ENCODE results near the gene GZMM.

GZMM gene

DNA sequence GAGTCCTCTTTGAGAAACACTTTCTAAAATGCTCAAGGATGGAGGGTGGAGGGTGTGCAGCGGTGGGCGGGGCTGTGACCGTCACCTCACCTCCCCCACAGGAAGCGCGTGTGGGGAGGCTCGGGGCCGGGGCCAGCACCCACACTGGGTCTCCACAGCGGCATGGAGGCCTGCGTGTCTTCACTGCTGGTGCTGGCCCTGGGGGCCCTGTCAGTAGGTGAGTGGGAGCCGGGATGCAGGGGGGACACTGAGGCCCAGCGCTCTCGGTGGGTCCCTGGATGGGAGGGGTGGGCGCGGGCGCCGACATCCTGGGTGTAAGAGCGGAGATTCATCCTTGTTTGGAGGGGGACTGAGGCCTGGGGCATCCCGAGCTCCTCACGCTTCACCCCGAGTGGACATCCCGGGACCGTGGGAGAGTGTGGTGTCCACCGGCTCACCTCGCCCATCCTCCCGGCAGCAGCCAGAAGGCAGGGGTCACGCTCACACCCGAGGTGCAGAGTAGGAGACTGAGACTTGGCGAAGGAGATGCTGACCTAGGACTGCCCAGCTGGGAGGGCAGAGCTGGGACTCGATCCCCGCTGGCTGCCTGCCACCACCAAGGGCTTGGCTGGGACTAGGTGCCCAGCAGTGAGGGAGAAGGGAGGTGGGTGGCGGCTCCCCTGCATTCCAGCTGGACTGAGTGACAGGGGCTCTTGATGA, at the start of gene GZMM:
Gene GZMM (plus strand): TSS at position 144 of the 699 bp plus-strand sequence. CDS start 19 bp downstream, at position 163.
- no peak for DNase-seq (ENCODE audit: low spot score)

DNA sequence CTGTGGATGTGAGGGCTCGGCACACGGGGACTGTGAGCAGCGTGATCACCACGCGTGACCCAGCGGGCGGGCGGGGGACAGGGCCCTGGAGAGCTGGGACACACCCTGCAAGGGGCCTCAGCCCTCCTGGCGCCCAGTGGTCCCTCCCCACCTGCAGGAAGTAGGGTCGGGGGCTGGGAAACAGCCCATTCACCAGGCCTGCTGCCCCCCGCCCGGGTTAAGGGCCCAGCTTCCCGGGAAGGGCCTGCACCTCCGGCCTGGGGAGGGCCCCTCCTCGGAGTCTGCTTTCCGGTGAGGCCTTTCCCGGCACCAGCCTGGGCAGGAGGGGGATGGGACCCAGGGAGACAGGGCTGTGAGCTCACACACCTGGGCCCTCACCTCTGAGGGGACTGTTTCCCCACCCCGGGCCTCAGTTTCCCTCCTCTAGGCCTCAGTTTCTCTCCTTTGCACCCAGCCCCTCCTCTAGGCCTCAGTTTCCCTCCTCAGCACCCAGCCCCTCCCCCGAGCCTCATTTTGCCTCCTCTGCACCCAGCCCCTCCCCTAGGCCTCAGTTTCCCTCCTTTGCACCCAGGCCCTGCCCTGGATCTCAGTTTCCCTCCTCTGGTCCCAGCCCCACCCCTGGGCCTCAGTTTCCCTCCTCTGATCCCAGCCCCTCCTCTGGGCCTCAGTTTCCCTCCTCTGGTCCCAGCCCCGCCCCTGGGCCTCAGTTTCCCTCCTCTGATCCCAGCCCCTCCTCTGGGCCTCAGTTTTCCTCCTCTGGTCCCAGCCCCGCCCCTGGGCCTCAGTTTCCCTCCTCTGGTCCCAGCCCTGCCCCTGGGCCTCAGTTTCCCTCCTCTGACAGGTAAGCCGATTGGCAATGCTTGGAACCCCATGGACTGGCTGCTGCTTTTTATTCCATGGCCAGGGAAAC, 49.4 kb upstream of the GZMM start:
- DNase-seq (ENCODE audit: low spot score), result no peak

DNA sequence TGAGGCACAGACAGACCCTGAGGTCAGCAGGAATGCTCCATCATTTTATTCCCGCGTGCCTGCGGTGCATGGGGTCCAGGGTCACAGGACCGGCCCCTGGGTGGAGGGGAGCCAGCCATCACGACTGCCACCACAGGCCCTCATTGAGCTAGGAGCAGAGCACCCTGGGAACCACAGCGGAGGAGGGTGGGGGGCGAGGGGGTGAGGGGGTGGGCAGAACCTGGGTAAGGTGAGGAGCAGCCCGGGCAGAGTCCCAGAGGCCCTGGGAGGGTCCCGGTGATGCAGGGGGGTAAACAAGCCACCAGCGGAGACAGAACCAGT, 48.8 kb upstream of the GZMM start:
- DNase-seq (ENCODE audit: low spot score), result no peak

DNA sequence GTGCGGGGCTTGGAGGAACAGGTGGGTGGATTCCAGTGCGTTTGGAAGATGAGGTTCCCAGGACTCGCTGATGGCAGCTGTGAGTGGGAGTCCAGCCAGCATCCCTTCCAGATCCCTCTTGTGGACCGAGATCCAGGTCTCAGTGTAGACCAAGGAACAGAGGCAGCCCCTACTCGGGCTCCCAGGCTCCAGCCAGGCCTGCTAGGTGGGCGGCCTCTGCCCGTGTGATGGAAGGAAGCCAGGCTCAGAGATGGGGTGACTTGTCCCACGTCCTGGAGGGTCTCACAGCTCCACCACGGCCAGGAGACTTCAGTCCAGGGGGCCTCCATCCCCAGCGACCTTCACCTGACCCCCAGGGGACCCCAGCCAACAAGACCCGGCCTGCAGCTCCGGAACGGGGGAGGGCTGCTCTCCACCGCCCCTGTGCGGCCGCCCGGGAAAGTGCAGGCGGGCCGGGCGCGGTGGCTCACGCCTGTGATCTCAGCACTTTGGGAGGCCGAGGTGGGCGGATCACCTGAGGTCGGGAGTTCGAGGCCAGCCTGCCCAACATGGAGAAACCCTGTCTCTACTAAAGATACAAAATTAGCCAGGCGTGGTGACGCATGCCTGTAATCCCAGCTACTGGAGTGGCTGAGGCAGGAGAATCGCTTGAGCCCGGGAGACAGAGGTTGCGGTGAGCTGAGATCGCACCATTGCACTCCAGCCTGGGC, 48.3 kb upstream of the GZMM start:
- DNase-seq (ENCODE audit: low spot score), result peak; percentile 77

DNA sequence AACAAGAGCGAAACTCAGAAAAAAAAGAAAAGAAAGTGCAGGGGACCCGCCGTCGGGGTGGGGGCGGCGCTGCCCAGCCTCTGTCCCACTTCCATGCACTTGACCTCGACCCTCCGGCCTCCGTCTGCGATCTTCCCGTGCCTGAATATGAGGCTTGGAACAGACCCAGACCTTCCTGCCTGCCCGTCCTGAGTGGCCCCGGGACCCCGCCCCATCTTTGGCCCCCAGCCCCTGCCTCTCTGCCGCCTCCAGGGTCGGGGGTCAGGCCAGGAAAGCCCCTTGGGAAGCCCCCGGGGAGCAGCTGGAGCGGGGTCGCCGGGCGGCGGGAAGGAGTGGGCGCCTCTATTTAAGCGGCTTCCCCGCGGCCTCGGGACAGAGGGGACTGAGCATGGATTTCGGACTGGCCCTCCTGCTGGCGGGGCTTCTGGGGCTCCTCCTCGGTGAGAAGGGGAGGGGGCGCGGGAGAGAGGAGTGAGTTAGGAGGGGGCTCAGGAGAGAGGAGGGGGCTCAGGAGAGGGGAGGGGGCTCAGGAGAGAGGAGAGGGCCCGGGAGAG, 47.7 kb upstream of the GZMM start, which contains the start of gene MADCAM1:
Gene MADCAM1 (plus strand): TSS at position 375 of the 554 bp plus-strand sequence. CDS start 14 bp downstream, at position 389.
- no peak for DNase-seq (ENCODE audit: low spot score)

DNA sequence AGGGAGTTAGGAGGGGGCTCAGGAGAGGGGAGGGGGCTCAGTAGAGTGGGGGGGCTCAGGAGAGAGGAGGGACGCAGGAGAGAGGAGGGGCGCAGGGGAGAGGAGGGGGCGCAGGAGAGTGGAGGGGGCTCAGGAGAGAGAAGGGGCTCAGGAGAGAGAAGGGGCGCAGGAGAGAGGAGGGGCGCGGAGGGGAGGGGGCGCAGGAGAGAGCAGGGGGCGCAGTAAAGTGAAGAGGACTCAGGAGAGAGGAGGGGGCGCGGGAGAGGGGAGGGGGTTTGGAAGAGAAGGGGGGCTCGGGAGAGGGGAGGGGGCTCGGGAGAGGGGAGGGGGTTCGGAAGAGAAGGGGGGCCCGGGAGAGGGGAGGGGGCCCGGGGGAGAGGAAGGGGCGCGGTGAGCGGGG, 46.9 kb upstream of the GZMM start:
- DNase-seq (ENCODE audit: low spot score), result no peak

DNA sequence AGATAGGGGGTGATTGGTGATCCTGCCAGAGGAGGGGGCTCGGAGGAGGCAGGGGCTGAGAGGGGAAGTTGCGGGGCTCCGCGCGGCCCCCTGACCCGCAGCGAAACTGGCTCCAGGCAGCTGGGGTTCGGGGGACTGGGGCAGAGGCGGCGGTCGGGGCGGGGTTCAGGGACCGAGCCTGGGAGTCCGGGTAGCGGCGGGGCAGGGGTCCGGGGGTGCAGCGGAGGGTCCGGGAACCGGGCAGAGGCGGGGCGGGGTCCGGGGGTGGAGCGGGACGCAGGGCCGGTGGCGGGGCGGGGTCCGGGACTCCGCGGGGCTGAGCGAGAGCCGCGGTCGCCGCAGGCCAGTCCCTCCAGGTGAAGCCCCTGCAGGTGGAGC, 46.4 kb upstream of the GZMM start:
- DNase-seq (ENCODE audit: low spot score), result no peak

DNA sequence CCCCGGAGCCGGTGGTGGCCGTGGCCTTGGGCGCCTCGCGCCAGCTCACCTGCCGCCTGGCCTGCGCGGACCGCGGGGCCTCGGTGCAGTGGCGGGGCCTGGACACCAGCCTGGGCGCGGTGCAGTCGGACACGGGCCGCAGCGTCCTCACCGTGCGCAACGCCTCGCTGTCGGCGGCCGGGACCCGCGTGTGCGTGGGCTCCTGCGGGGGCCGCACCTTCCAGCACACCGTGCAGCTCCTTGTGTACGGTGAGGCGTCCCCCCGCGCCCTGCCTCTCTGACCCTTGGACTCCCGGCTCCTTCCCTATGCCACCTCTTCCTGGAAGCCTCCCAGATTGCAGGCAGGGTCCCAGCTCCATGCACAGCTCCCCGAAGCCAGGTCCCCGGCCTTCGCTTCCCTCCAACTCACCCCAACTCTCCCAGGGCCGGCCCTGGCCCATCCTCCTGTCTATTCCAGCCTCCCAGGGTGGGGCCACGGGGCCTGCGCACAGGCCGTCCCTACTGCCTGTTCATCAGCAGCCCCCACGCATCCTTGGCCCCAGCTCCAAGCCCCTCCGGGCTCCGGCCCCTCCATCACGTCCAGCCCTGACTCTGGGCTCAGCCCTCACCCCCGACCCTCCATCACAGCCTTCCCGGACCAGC, 45.9 kb upstream of the GZMM start:
- DNase-seq (ENCODE audit: low spot score), result no peak

DNA sequence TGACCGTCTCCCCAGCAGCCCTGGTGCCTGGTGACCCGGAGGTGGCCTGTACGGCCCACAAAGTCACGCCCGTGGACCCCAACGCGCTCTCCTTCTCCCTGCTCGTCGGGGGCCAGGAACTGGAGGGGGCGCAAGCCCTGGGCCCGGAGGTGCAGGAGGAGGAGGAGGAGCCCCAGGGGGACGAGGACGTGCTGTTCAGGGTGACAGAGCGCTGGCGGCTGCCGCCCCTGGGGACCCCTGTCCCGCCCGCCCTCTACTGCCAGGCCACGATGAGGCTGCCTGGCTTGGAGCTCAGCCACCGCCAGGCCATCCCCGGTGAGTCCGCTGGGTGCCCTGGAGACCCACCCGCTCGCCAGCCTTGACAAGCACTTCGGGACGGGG, 45.4 kb upstream of the GZMM start:
- DNase-seq (ENCODE audit: low spot score), result no peak

DNA sequence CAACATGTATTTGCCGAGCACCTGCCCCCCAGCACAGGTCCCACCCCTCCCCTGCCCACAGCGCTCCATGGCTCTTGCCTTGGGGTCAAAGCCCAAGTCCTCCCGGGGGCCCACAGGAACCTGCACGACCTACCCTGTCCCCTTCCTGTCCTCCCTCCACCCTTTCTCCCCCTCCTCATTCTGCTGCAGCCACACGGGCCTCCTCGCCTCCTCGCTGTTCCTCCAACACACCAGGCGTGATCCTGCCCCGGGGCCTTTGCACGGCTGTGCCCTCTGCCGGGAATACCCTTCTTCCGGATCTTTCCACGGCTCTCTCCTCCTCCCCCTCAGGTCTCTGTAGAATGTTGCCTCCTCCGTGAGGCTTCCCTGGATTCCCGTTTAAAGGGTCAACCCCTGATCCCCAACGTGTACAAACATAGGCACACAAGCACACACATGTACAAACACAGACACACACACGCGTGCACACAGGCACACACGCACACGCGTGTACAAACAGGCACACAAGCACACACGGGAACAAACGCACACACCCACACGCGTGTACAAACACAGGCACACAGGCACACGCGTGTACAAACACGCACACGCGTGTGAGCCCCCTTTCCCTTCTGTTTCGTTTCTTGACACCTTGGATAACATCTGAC, 44.8 kb upstream of the GZMM start:
- no peak for DNase-seq (ENCODE audit: low spot score)

DNA sequence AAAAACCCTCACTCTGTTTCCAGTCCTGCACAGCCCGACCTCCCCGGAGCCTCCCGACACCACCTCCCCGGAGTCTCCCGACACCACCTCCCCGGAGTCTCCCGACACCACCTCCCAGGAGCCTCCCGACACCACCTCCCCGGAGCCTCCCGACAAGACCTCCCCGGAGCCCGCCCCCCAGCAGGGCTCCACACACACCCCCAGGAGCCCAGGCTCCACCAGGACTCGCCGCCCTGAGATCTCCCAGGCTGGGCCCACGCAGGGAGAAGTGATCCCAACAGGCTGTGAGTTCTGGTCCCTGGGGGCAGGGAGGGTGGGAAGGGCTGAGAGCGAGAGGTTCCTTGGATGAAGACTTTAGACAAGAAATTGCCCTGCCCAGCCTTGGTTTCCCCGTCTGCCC, 42.2 kb upstream of the GZMM start:
- no peak for DNase-seq (ENCODE audit: low spot score)

DNA sequence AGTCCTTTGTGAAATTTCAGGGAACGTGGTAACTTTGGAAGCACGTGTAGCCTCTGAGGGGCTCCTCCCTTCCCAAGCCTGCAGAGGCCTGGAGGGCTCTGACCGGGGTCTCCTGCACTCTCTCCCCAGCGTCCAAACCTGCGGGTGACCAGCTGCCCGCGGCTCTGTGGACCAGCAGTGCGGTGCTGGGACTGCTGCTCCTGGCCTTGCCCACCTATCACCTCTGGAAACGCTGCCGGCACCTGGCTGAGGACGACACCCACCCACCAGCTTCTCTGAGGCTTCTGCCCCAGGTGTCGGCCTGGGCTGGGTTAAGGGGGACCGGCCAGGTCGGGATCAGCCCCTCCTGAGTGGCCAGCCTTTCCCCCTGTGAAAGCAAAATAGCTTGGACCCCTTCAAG, 39.2 kb upstream of the GZMM start:
- no peak for DNase-seq (ENCODE audit: low spot score)

DNA sequence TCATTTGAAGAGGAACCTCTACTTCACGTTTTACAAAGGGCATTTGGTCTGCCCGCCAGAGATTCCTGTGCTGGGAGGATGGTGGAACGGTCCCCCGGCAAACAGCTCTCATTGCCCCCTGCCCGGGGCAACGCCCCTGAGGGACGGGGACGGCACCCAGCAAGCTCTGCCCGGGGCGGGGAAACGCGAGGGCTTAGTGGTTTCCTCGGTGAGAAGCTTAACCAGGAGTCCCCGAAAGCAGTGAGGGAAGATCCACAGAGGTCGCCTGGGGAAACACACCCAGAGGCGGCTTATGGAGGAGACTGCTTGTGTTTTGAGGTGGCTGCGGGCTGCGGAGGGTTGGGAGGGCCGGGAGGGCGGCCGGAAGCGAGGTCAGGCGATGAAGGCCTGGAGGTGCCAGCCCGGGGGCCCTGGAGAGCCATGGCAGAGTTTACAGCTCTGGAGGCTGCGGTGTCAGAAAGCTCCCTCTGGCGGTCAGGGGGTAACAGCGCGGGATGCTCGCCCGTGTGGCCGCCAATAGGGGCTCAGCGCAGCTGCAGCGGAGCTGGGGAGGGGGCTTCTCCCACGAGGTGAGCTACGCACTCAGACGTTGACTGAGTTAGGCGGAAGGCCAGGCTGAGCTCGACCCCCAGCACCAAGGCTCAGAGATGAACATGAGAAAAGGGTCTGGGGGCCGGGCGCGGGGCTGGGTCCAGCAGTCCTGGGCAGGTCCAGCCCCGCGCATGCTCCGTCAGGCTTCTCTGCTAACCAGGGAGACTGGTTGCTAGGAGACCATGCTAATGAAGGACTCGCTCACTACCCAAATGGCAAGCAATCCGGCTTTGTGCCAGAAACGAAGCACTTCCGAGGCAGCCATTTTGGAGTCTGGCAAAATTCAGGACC, 37.2 kb upstream of the GZMM start:
- DNase-seq (ENCODE audit: low spot score), result peak; percentile 100

DNA sequence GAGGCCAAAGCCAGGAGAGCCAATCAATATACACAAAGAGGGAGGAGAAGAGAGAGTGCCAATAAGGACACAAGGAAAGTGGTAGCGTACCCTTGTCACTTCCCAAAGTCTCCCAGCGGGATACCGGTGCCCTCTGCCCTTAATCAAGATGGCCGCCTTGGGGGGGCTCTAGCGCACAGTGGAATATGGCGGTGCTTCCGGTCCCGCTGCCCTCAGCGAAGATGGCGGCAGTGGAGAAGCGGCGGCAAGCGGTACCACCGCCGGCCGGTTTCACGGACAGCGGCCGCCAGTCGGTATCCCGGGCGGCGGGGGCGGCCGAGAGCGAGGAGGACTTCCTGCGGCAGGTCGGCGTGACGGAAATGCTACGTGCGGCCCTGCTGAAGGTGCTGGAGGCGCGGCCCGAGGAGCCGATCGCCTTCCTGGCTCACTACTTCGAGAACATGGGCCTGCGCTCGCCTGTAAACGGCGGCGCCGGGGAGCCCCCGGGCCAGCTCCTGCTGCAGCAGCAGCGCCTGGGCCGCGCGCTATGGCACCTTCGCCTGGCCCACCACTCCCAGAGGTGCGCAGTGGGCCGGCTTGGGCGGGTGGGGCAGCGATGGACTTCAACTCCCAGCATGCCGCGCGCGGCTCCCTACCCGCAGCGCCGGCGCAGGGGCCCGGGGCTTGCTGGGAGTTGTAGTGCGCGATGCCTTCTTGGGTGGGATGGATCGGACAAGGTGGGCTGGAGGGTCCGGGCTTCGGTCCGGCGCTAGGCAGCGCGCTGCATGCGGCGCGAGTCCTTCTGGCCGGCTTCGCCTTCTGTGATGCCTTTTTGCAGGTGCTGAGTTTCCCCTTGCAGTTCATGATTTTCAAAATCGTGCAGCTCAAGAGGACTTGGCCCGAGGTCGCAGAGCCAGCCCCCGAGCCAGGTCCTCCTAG, 36.3 kb upstream of the GZMM start, which contains the start of gene TPGS1:
Gene TPGS1 (plus strand): TSS at position 212 of the 918 bp plus-strand sequence. CDS start 10 bp downstream, at position 222.
- peak; percentile 80 for DNase-seq (ENCODE audit: low spot score)

DNA sequence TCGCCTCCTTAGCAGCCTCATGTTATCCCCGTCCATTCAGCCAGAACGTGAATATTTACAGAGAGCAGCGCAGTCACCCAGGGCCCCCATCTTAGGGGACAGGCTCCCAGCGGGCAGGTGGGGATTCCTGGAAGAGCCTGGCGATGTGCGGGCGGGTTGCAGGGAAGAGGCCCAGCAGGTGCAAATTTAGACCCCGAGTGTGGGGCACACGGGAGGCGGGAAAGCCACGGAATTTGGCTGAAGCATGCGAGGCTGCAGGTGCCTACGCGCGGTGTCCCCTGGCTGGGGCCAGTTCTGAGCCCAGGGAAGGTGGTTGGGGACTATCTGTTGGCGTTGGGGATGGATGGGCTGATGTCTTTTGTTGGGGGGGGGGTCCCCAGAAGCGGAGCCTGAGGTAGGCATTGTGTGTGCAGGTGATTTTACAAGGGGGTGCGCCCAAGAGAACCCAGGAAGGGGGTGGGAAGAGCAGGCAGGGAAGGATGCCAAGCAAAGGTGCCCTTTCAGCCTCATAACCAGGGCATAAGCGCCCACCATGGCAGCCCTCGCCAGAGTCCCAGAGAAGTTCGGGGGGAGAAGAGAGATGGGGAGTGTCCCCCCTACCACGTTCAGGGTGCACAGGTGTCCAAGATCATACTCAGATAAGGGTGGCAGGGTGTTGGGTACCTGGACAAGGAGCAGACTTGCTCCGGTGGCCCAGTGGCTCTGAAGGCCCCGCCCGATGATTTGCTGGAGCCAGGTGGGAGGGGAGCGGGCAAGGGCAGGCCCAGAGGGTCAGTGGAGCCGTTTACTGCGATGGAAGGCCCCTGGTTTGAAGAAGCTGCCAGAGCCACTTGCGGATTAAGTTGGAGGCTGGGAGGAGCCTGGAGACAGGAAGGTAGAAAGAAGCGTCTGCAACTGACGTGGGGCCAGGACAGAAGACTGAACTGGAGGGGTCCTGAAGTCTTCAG, 35.4 kb upstream of the GZMM start:
- DNase-seq (ENCODE audit: low spot score), result no peak

DNA sequence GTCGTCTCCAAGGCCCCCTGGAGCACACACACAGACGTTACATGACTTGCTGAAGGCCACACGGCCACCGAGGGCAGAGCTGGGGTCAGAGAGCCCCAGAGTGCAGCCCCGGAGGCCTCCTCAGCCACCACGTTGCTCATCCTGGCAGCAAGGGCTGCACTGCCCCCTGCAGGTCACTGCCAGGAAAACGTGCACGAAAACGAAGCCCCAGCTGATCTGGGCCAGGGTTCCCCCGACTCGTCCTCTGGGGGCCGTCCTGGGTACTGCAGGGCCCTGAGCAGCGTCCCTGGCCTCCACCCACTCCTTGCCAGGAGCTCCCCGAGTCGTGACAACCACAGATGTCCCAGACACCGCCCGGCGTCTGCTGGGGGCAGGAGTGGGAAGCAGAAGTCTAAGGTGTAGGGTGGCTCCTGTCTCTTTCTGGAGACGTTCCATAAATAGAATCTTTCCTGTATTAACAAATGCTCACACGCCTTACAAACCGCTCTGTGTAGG, 33.2 kb upstream of the GZMM start:
- peak; percentile 83 for DNase-seq (ENCODE audit: low spot score)

DNA sequence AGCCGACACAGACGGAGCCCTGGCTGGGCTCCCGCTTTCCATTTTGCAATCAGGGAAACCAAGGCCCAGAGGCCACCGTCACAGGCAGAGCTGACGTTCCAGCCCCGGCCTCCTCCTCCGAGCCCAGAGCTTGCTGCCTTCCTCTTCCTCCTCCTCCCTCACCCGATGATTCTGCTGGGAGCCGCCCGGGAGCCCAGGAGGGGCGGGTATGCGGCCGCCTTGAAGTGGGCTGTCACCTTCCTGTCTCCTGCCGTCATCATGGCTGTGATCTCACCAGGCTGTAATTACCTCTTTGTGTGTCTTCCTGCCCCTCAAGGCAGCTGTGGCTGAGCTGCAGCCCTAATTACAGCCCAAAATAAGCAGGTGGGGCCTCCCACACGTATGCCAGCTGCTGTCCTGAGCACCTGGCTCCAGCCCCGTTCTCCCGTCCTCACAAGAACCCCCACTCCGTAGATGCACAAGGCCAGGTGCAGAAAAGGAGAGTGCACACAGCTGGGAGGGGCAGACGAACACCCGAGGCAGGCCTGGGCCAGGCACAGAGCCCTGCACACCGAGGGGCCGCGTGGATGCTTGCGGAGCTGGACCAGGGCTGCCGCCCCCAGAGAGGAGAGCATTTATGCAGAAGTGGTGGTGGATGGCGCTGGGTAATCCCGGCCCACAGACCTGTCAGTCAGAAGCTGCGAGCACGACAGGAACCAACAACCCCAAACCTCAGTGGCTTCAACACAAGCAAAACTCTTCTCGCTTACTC, 32.6 kb upstream of the GZMM start:
- no peak for DNase-seq (ENCODE audit: low spot score)

All from cerebellar cortex (tissue), 1 donor.